PC-3 (cell line): ENCODE measurements around the gene RBPMS2.

ENCODE experiments used
- CTCF ChIP-seq: fragments of 300-600 bp; sonication (generic); conservative IDR thresholded peaks from 2 replicates; pipeline ENCODE4 v1.5.1; 2017; ENCODE audit warnings: antibody characterized with exemption, low read depth, mild to moderate bottlenecking, low read length
- EZH2 ChIP-seq: fragments of 300-600 bp; sonication (generic); IDR thresholded peaks from one replicate; pipeline ENCODE4 v1.6.1; 2017; ENCODE audit warnings: antibody characterized with exemption, mild to moderate bottlenecking, low read length; ENCODE audit not compliant: unreplicated experiment

DNA sequence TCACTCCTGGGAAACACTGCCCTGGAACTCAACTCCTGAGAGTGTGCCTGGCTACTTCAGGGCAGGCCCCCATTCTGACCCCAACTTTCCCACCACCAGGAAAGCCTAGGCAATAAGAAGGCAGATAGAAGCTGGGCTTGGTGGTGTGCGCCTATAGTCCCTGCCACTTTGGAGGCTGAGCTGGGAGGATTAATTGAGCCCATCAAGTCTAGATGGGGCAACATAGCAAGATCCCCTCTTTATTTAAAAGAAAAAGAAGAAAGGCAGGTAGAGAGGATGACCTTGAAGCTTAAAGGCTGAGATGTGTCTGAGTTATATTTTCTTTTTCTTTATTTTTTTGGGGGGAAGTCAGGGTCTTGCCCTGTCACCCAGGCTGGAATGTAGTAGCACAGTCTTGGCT lies 4.2 kb upstream of the RBPMS2 start:
- TF ChIP-seq CTCF, result no peak
- TF ChIP-seq EZH2, result no peak
